Neuronal stem cell (in vitro differentiated cells): Measurements from ENCODE around the gene PSMB3.
A peak's percentile ranks its signal among the peaks of the same experiment; 100 is the strongest.

ENCODE experiments used
- DNase-seq: peaks from one replicate; pipeline ENCODE4 v3.0.0-alpha.2; 2013; ENCODE audit warnings: low spot score
- H2AFZ ChIP-seq: one replicate; pipeline ENCODE4 v1.6.1; 2013; ENCODE audit warnings: mild to moderate bottlenecking, low read length, inconsistent platforms
- H2AK5ac ChIP-seq: 2 replicates; pipeline ENCODE4 v1.6.1; 2013; ENCODE audit warnings: low read depth, mild to moderate bottlenecking, inconsistent platforms, low read length, moderate library complexity, mixed read lengths
- H2BK120ac ChIP-seq: 2 replicates; pipeline ENCODE4 v1.6.1; 2013; ENCODE audit warnings: low read depth, mild to moderate bottlenecking, inconsistent platforms, low read length, moderate library complexity, mixed read lengths
- H2BK12ac ChIP-seq: one replicate; pipeline ENCODE4 v1.6.1; 2013; ENCODE audit warnings: low read length, inconsistent platforms
- H2BK15ac ChIP-seq: 2 replicates; pipeline ENCODE4 v1.6.1; 2013; ENCODE audit warnings: mild to moderate bottlenecking, low read length, inconsistent platforms, mixed read lengths
- H2BK5ac ChIP-seq: one replicate; pipeline ENCODE4 v1.6.1; 2013; ENCODE audit warnings: inconsistent platforms, mild to moderate bottlenecking, low read length, moderate library complexity
- H3K14ac ChIP-seq: one replicate; pipeline ENCODE4 v1.6.1; 2013; ENCODE audit warnings: low read length, inconsistent platforms
- H3K18ac ChIP-seq: 2 replicates; pipeline ENCODE4 v1.6.1; 2013; ENCODE audit warnings: low read length, inconsistent platforms
- H3K23ac ChIP-seq: 2 replicates; pipeline ENCODE4 v1.6.1; 2013; ENCODE audit warnings: low read depth, mild to moderate bottlenecking, mixed read lengths, low read length, inconsistent platforms; ENCODE audit not compliant: poor library complexity
- H3K27ac ChIP-seq: replicated peaks from 3 replicates; pipeline ENCODE4 v1.5.1; 2013; ENCODE audit warnings: low read length, inconsistent platforms
- H3K27me3 ChIP-seq, 3 experiments: 2 replicates each; pipeline ENCODE4 v1.6.1; 2013; ENCODE audit warnings: low read length in 3 of 3, mild to moderate bottlenecking in 2 of 3, inconsistent platforms in 1 of 3, low read depth in 1 of 3, mixed read lengths in 1 of 3, moderate library complexity in 1 of 3; ENCODE audit not compliant: control insufficient read depth in 3 of 3, insufficient read depth in 3 of 3
- H3K36me3 ChIP-seq, 2 donors: replicated peaks in 1 of 2; 2 replicates each; pipeline ENCODE4 v1.6.1; 2013; ENCODE audit warnings: low read length in 2 of 2; ENCODE audit not compliant: control insufficient read depth in 2 of 2, insufficient read depth in 2 of 2
- H3K4ac ChIP-seq: 2 replicates; pipeline ENCODE4 v1.6.1; 2013; ENCODE audit warnings: inconsistent platforms, mild to moderate bottlenecking, low read length, moderate library complexity
- H3K4me1 ChIP-seq, 2 donors: 1 replicate in 1 of 2; 2 replicates in 1 of 2; pipeline ENCODE4 v1.6.1; 2013; ENCODE audit warnings: low read length in 2 of 2, low read depth in 1 of 2; ENCODE audit not compliant: control insufficient read depth in 2 of 2, insufficient read depth in 1 of 2
- H3K4me2 ChIP-seq: one replicate; pipeline ENCODE4 v1.6.1; 2013; ENCODE audit warnings: mild to moderate bottlenecking, low read length, inconsistent platforms; ENCODE audit not compliant: insufficient read depth, poor library complexity, severe bottlenecking
- H3K4me3 ChIP-seq, 2 donors: 2 replicates each; pipeline ENCODE4 v1.5.1; 2013; ENCODE audit warnings: low read length in 2 of 2, mild to moderate bottlenecking in 2 of 2, inconsistent platforms in 1 of 2, moderate library complexity in 1 of 2
- H3K79me1 ChIP-seq: one replicate; pipeline ENCODE4 v1.6.1; 2013; ENCODE audit warnings: low read depth, mild to moderate bottlenecking, inconsistent platforms, low read length, moderate library complexity
- H3K9ac ChIP-seq: one replicate; pipeline ENCODE4 v1.6.1; 2013; ENCODE audit warnings: mild to moderate bottlenecking, low read depth, low read length, inconsistent platforms; ENCODE audit not compliant: poor library complexity
- H3K9me3 ChIP-seq, 2 donors: replicated peaks in 1 of 2; 2 replicates each; pipeline versions ENCODE3 to v1.6.1; 2013; ENCODE audit warnings: low read length in 2 of 2, mild to moderate bottlenecking in 2 of 2, inconsistent platforms in 1 of 2, low read depth in 1 of 2, mixed read lengths in 1 of 2, moderate library complexity in 1 of 2; ENCODE audit not compliant: control insufficient read depth in 2 of 2, insufficient read depth in 1 of 2
- H4K8ac ChIP-seq: one replicate; pipeline ENCODE4 v1.6.1; 2013; ENCODE audit warnings: low read depth, mild to moderate bottlenecking, inconsistent platforms, low read length, moderate library complexity
- H4K91ac ChIP-seq: one replicate; pipeline ENCODE4 v1.6.1; 2013; ENCODE audit warnings: low read length, low read depth, mild to moderate bottlenecking, inconsistent platforms; ENCODE audit not compliant: poor library complexity
- WGBS, 2 donors: extraction: QIAGEN DNeasy Blood & Tissue Kit; methylation state at CpG; one replicate each; pipeline ENCODE4 v1.1.7; 2013; ENCODE audit warnings: missing lambda C conversion rate in 2 of 2, mixed read lengths in 1 of 2; ENCODE audit not compliant: insufficient read length in 2 of 2, insufficient replicate concordance in 1 of 2; ENCODE audit errors: extremely low coverage in 2 of 2; 5-methylcytosine and 5-hydroxymethylcytosine counted together

PSMB3 gene

GRCh38 chr17:38740806-38741205, 11.7 kb upstream of the PSMB3 start:
- Histone ChIP-seq H2BK15ac (no peak overlapping the region), H2AFZ (no peak overlapping the region), H3K14ac (no peak overlapping the region), H3K9me3 (no peaks in the 10 kb centered on the region), H2BK12ac (no peak overlapping the region), H3K27me3 (no peaks in the 10 kb centered on the region), H2AK5ac (no peak overlapping the region), H3K4me1 (peaks cover 12 to 13% of the 10 kb centered on the region in 2 donors), H2BK120ac (no peak overlapping the region), H3K4me3 (no peak overlapping the region), H3K27ac (no peak overlapping the region), H4K8ac (no peak overlapping the region), H2BK5ac (no peak overlapping the region), H3K4ac (no peak overlapping the region), H3K79me1 (peaks cover 25% of the 10 kb centered on the region), H3K23ac (no peak overlapping the region), H3K18ac (no peak overlapping the region), H3K4me2 (no peak overlapping the region), H3K9ac (no peak overlapping the region), H4K91ac (no peak overlapping the region), H3K36me3 (peaks cover 33 to 74% of the 10 kb centered on the region in 2 donors)
- no CpG with 5 or more reads among the region's 4 CpGs for WGBS, 2 donors
- DNase-seq: no peak

GRCh38 chr17:38741461-38741860, 11.1 kb upstream of the PSMB3 start:
- peaks cover 31 to 68% of the 10 kb centered on the region in 2 donors for H3K36me3 ChIP-seq
- no CpG with 5 or more reads among the region's 5 CpGs for WGBS, 2 donors
- no peak overlapping the region for H3K18ac ChIP-seq

GRCh38 chr17:38741921-38742410, 10.6 kb upstream of the PSMB3 start:
- Histone ChIP-seq H3K18ac (no peak overlapping the region), H3K4me1 (peaks cover 23 to 25% of the 10 kb centered on the region in 2 donors), H3K4ac (no peak overlapping the region), H3K36me3 (peaks cover 31 to 65% of the 10 kb centered on the region in 2 donors), H2BK12ac (no peak overlapping the region), H3K4me3 (no peak overlapping the region), H3K27me3 (no peaks in the 10 kb centered on the region), H3K14ac (no peak overlapping the region), H3K9ac (no peak overlapping the region), H2BK15ac (no peak overlapping the region), H2AFZ (no peak overlapping the region), H4K8ac (no peak overlapping the region), H4K91ac (no peak overlapping the region), H3K27ac (no peak overlapping the region), H2BK5ac (no peak overlapping the region), H3K23ac (no peak overlapping the region), H3K79me1 (peaks cover 31% of the 10 kb centered on the region), H3K4me2 (no peak overlapping the region), H2AK5ac (no peak overlapping the region), H2BK120ac (no peak overlapping the region), H3K9me3 (no peaks in the 10 kb centered on the region)
- WGBS, 2 donors: no CpG with 5 or more reads among the region's 7 CpGs
- DNase-seq: no peak

More at GRCh38 chr17:38741461-38741860, 11.1 kb upstream of the PSMB3 start:
- H4K8ac ChIP-seq: no peak overlapping the region
- H3K79me1 ChIP-seq: peaks cover 26% of the 10 kb centered on the region
- no peak overlapping the region for H3K4me2 ChIP-seq
- no peak overlapping the region for H2BK5ac ChIP-seq
- no peak overlapping the region for H3K9ac ChIP-seq
- no peak overlapping the region for H2BK120ac ChIP-seq
- H3K14ac ChIP-seq: no peak overlapping the region
- H3K27ac ChIP-seq: no peak overlapping the region
- peaks cover 18 to 20% of the 10 kb centered on the region in 2 donors for H3K4me1 ChIP-seq
- no peaks in the 10 kb centered on the region for H3K27me3 ChIP-seq
- H2BK15ac ChIP-seq: no peak overlapping the region
- H2AFZ ChIP-seq: no peak overlapping the region
- no peak overlapping the region for H2AK5ac ChIP-seq
- H2BK12ac ChIP-seq: no peak overlapping the region
- H3K4ac ChIP-seq: no peak overlapping the region
- DNase-seq: no peak
- no peak overlapping the region for H4K91ac ChIP-seq
- no peaks in the 10 kb centered on the region for H3K9me3 ChIP-seq
- H3K4me3 ChIP-seq: no peak overlapping the region
- no peak overlapping the region for H3K23ac ChIP-seq

GRCh38 chr17:38742411-38743308, 9.9 kb upstream of the PSMB3 start:
- Histone ChIP-seq H4K8ac (no peak overlapping the region), H3K9ac (no peak overlapping the region), H3K4me3 (peak overlapping the region in 1 of 2 donors; percentile 27), H3K4ac (no peak overlapping the region), H3K23ac (no peak overlapping the region), H2AK5ac (no peak overlapping the region), H3K36me3 (peaks cover 31 to 59% of the 10 kb centered on the region in 2 donors), H3K27me3 (no peaks in the 10 kb centered on the region), H3K79me1 (peaks cover 34% of the 10 kb centered on the region), H3K4me2 (no peak overlapping the region), H2BK15ac (no peak overlapping the region), H3K4me1 (peaks cover 23 to 25% of the 10 kb centered on the region in 2 donors), H4K91ac (no peak overlapping the region), H2AFZ (no peak overlapping the region), H3K27ac (no peak overlapping the region), H2BK120ac (no peak overlapping the region), H3K9me3 (no peaks in the 10 kb centered on the region), H2BK5ac (no peak overlapping the region), H3K14ac (no peak overlapping the region), H2BK12ac (no peak overlapping the region), H3K18ac (no peak overlapping the region)
- no peak for DNase-seq
- no CpG with 5 or more reads among the region's 22 CpGs for WGBS, 2 donors
